ENCODE measurements around the gene DDOST. TPM values are rescaled to one million over a fixed set of nuclear protein-coding genes. Genes with fewer than 3 reads are reported as not detected.
A peak's percentile ranks its signal among the peaks of the same experiment; 100 is the strongest.

DDOST gene
- total RNA-seq, 4 donors from 2014 or later = 119 to 155 (median 141) TPM

DNA sequence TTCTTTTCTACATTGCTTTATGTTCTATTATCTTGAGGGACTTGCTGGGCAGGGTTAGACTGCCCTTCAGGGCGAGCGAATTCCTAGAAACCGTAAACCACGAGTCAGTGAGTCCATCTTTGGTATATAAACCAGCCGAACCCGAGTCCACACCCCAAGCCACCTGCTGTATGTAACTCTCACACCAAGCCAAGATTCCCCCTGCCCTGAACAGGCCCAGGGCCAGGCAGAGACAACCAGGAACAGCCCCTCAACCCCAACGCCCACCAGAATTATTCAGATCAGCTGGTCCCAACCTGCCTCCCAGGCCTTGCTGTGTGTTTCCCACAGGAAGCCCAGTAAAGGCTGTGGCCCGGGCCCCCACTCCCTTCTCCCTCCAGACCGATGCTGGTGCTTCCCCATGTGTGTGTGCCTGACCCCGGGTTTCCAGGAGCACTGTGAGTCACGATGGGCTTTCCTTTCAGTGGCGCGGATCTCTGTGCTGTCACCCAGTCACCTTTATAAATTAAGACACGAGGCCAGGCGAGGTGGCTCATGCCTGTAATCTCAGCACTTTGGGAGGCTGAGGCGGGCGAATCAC is 39.6 kb upstream of the DDOST start:
- TF ChIP-seq, protein P1, sequence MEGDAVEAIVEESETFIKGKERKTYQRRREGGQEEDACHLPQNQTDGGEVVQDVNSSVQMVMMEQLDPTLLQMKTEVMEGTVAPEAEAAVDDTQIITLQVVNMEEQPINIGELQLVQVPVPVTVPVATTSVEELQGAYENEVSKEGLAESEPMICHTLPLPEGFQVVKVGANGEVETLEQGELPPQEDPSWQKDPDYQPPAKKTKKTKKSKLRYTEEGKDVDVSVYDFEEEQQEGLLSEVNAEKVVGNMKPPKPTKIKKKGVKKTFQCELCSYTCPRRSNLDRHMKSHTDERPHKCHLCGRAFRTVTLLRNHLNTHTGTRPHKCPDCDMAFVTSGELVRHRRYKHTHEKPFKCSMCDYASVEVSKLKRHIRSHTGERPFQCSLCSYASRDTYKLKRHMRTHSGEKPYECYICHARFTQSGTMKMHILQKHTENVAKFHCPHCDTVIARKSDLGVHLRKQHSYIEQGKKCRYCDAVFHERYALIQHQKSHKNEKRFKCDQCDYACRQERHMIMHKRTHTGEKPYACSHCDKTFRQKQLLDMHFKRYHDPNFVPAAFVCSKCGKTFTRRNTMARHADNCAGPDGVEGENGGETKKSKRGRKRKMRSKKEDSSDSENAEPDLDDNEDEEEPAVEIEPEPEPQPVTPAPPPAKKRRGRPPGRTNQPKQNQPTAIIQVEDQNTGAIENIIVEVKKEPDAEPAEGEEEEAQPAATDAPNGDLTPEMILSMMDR (IDR thresholded peaks at IDR 0.05) = no peak
- DNase-seq (ENCODE audit: low spot score) (no peak), ATAC-seq (ENCODE audit: low FRiP score) (no peak)

DNA sequence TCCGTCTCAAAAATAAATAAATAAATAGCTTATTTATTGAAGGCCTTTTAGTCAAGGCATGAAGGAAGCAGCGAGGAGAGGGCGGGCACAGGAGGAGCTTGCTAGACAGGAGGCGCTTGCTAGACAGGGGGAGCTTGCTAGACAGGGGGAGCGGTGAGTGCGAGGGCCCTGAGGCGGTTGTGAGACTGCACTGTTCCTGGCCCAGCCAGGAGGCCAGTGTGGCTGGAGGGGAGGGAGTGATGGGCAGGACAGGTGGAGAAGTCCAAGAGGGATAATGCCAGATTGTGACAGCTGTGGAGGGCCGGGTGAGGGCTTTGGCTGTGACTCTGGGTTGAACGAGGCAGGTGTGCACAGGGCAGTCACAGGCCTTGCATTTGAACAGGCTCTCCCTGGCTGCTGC is 38.4 kb upstream of the DDOST start:
- no peak for DNase-seq (ENCODE audit: low spot score)
- ATAC-seq (ENCODE audit: low FRiP score) = no peak
- TF ChIP-seq, protein P1 (IDR thresholded peaks at IDR 0.05) = no peak

DNA sequence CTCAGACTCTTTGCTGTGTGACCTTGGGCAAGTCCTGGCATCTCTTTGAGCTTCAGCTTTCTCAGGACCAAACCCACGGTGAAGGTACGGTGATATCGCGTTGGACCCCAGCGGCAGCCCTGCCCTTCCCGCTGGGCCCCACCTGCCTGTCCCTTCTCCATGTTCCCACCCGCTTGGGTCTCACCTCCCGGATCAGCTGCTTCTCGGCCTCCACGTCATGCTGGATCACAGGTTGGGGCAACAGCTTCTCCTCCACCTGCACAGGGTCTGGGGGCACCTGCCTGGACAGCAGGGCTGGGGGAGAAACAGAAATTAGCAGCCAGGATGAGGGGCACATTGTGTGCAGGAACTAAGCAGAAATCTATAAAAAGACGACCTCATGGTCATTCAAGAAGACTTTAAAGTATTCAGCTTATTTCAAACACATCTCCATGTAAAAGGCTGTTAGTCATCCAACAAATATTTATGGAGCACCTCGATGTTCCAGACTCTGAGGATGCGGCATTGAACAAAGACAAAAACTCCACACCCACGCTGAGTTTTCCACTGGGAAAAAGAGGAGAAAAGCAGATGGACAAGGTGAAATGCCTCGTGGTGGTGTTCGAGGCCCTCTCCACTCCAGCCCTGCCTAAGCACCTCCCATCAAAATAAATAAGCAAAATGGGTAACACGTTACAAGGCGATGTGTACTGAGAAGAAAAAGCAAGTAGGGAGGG is 37.2 kb upstream of the DDOST start:
- ATAC-seq (ENCODE audit: low FRiP score) (no peak), DNase-seq (ENCODE audit: low spot score) (no peak)
- TF ChIP-seq, protein P1 (IDR thresholded peaks at IDR 0.05) = no peak

DNA sequence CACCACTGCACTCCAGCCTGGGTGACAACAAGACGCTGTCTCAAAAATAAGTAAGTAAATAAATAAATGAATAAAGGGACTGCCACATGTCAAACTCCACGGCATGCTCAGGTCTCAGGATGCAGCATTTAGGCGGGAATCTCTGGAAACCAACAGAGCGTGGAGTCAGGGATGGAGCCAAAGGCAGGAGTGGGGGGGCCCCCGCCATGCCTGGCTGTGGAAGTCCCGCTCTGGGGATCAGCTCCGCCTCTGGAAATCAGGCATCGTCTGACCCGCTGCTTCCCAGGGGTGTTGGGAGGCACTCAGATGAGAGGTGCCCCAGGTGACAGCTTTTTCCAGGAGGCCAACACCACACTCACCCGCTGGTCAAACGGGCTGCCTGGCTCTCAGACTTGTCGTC is 36.4 kb upstream of the DDOST start:
- ATAC-seq (ENCODE audit: low FRiP score) = no peak
- TF ChIP-seq, protein P1 (IDR thresholded peaks at IDR 0.05) = no peak
- DNase-seq (ENCODE audit: low spot score) = no peak

DNA sequence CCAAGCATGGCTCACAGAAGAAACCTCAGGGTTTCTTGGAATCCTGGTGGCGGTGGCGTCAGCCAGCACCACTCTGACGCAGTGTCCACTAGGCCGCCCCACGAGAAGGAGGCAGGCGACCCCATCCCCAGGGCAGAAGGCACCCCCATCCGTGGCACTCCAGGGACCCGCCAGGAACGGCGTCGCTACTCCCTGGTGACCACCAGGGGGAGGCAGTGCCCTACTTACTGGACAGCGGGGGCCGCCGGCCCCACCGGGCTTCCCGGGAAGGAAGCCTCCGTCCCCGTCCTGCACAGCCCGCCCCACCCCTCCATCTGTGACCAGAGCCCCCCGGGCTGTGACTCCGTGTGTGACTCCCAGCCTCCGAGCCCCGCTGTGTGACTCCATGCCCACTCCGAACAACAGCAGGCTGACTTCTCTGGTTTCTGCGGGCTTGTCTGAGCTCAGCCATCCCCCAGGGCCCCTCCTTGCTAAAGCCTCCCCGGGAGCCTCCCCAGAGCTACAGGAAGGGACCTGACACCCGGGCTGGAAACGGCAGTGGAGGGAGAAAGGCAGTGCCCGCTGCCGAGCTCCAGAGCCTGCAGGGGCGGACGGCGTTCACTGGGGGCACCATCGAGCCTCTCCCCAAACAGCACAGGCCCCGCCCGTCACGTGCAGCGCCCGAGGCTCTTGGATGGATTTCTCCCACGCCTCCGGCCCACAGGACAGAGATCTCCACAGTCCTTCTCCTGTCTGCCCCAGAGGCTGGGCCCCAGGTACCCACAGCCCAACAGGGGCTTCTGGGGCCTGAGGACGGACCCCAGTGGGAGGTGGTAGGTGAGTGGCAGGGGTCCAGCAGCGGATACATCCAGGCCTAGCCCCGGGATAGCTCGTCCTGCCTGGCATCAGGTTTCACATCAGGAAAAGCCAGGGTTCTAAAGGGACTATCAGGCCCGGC is 35.5 kb upstream of the DDOST start:
- TF ChIP-seq, protein P1 (IDR thresholded peaks at IDR 0.05) = peak in 1 of 3 donors; percentile 82
- ATAC-seq (ENCODE audit: low FRiP score) (peak; percentile 89), DNase-seq (ENCODE audit: low spot score) (peak; percentile 59)

DNA sequence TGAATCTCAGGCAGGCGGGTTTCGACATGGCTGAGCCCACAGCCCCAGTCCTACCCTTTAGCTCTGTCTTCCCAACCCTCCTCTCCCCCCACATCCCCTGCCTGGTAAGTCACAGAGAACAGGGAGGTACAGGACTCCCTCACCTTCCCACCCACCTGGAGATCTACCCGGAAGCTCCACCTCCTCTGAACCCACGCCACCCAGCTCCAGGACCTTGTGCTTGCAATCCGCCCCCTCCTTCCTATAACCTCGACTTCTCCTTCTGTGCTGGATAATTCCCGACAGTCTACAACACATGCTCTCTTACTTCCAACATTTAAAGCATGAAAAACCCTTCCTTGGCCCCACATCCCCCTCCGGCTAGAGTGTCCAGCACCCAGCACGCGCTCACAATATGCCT is 34.3 kb upstream of the DDOST start:
- ATAC-seq (ENCODE audit: low FRiP score) (no peak), DNase-seq (ENCODE audit: low spot score) (no peak)
- TF ChIP-seq, protein P1 (IDR thresholded peaks at IDR 0.05) = no peak

All from omental fat pad (tissue), 4 donors.